ENCODE measurements around the gene RGS7. TPM values are rescaled to one million over a fixed set of nuclear protein-coding genes. Genes with fewer than 3 reads are reported as not detected.

Gene RGS7
- total RNA-seq, 4 donors from 2014 or later, result not detected

- TF ChIP-seq POLR2A (IDR thresholded peaks at IDR 0.05), result no peak
- TF ChIP-seq, protein P1, sequence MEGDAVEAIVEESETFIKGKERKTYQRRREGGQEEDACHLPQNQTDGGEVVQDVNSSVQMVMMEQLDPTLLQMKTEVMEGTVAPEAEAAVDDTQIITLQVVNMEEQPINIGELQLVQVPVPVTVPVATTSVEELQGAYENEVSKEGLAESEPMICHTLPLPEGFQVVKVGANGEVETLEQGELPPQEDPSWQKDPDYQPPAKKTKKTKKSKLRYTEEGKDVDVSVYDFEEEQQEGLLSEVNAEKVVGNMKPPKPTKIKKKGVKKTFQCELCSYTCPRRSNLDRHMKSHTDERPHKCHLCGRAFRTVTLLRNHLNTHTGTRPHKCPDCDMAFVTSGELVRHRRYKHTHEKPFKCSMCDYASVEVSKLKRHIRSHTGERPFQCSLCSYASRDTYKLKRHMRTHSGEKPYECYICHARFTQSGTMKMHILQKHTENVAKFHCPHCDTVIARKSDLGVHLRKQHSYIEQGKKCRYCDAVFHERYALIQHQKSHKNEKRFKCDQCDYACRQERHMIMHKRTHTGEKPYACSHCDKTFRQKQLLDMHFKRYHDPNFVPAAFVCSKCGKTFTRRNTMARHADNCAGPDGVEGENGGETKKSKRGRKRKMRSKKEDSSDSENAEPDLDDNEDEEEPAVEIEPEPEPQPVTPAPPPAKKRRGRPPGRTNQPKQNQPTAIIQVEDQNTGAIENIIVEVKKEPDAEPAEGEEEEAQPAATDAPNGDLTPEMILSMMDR (IDR thresholded peaks at IDR 0.05 in 4 of 5, conservative IDR thresholded peaks at IDR 0.05 in 1 of 5), result no peak
- Histone ChIP-seq H3K36me3 (no peaks in the 10 kb centered on the region), H3K4me1 (no peaks in the 10 kb centered on the region), H3K4me3 (no peak overlapping the region), H3K27me3 (no peaks in the 10 kb centered on the region), H3K9me3 (no peaks in the 10 kb centered on the region), H3K27ac (no peak overlapping the region)
- no peak for DNase-seq
- intact Hi-C loops (cut with DNase I; ENCODE audit: low total_unique reads), result no loop called here
- ATAC-seq, result no peak
- in situ Hi-C loops (cut with MboI; ENCODE audit: low sequenced_read_pairs in 4 of 4), result no loop called here
Measured at GRCh38 chr1:241336335-241336734, 20.7 kb downstream of the RGS7 start.

DNA sequence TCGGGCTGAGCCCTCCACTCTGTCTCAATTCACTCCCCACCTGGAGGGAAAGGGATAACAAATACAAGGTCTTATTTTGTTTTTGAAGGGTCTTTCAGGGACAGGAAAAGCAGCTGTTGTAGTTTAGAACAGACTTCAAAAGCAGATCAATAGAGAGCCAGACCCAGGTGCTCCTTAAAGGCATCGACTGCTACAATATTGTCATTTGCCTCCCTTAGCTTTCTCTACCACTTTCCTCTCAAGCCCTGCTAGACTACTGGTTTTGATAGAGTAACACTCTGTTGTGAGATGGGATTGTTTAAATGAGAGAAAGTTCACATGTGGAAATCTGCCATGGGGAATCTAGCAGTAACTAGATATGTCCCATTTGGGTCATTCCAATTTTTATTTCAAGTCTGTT lies 24.0 kb downstream of the RGS7 start:
- in situ Hi-C loops (cut with MboI; ENCODE audit: low sequenced_read_pairs in 4 of 4), result no loop called here
- no peak for DNase-seq

GRCh38 chr1:241332037-241332409 lies 25.0 kb downstream of the RGS7 start:
- no peaks in the 10 kb centered on the region for H3K4me1 ChIP-seq
- H3K9me3 ChIP-seq, result no peaks in the 10 kb centered on the region
- no peak overlapping the region for H3K27ac ChIP-seq
- in situ Hi-C loops (cut with MboI; ENCODE audit: low sequenced_read_pairs in 4 of 4), result no loop called here
- no peak overlapping the region for H3K4me3 ChIP-seq
- H3K36me3 ChIP-seq, result no peaks in the 10 kb centered on the region
- ATAC-seq (no peak), DNase-seq (no peak)
- TF ChIP-seq, protein P1 (IDR thresholded peaks at IDR 0.05 in 4 of 5, conservative IDR thresholded peaks at IDR 0.05 in 1 of 5), result no peak
- no peak for TF ChIP-seq POLR2A (IDR thresholded peaks at IDR 0.05)
- intact Hi-C loops (cut with DNase I; ENCODE audit: low total_unique reads), result no loop called here
- H3K27me3 ChIP-seq, result no peaks in the 10 kb centered on the region

More for the DNA sequence above, 24.0 kb downstream of the RGS7 start:
- no peak for ATAC-seq
- no peaks in the 10 kb centered on the region for H3K4me1 ChIP-seq
- intact Hi-C loops (cut with DNase I; ENCODE audit: low total_unique reads), result no loop called here
- no peaks in the 10 kb centered on the region for H3K9me3 ChIP-seq
- H3K27ac ChIP-seq, result no peak overlapping the region
- TF ChIP-seq POLR2A (IDR thresholded peaks at IDR 0.05), result no peak
- TF ChIP-seq, protein P1 (IDR thresholded peaks at IDR 0.05 in 4 of 5, conservative IDR thresholded peaks at IDR 0.05 in 1 of 5), result no peak
- no peaks in the 10 kb centered on the region for H3K36me3 ChIP-seq
- H3K4me3 ChIP-seq, result no peak overlapping the region
- no peaks in the 10 kb centered on the region for H3K27me3 ChIP-seq

DNA sequence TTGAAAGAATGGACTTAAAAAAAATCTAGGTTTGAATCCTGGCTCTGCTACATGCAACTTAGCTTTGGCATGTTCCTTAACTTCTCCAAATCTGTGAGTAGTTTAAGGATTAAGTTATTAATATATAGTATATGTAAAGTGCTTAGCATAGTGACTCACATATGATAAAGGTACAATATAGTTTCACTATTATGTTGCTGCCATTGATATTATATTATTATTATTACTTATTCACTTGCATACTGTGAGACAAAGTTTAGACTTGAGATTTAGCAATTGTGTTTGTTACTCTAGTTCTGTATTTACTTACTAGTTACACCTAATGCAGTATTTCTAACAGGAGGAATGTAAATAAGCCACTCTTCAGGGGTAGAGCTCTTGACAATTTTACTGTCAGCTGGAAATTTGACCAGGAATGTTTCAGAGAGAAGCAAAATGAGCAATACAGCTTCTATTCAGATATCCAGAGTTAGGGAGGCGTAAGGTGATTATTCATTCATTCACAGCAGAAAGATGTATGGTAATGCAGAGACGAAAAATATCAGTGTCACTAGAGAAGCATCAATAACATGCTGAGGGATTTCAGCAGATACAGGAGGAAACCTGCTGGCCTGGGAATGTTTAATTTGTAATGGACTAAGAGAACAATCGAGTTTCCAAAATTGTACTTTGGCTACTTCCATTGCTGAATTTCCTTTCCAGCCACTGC lies 25.5 kb downstream of the RGS7 start:
- Histone ChIP-seq H3K4me1 (no peaks in the 10 kb centered on the region), H3K27ac (no peak overlapping the region), H3K4me3 (no peak overlapping the region), H3K9me3 (no peaks in the 10 kb centered on the region), H3K36me3 (no peaks in the 10 kb centered on the region), H3K27me3 (no peaks in the 10 kb centered on the region)
- intact Hi-C loops (cut with DNase I; ENCODE audit: low total_unique reads), result no loop called here
- TF ChIP-seq, protein P1 (IDR thresholded peaks at IDR 0.05 in 4 of 5, conservative IDR thresholded peaks at IDR 0.05 in 1 of 5), result no peak
- TF ChIP-seq POLR2A (IDR thresholded peaks at IDR 0.05), result no peak
- DNase-seq (no peak), ATAC-seq (no peak)
- in situ Hi-C loops (cut with MboI; ENCODE audit: low sequenced_read_pairs in 4 of 4), result no loop called here
